HuH-7.5 (cell line): Measurements from ENCODE around the gene POLRMT.
"Not testable (repeated sequence)": the region's sequence is repeated elsewhere in the genome, so short reads cannot be mapped to it uniquely, and the experiment has no call there.

Experiments
- DNase-seq: peaks from one replicate; pipeline ENCODE4 v3.0.0; 2011; ENCODE audit warnings: low spot score

POLRMT gene

GRCh38 chr19:610801-611480 is 22.4 kb downstream of the POLRMT start:
- DNase-seq = no peak

GRCh38 chr19:610071-610800 is 23.1 kb downstream of the POLRMT start:
- DNase-seq = no peak

DNA sequence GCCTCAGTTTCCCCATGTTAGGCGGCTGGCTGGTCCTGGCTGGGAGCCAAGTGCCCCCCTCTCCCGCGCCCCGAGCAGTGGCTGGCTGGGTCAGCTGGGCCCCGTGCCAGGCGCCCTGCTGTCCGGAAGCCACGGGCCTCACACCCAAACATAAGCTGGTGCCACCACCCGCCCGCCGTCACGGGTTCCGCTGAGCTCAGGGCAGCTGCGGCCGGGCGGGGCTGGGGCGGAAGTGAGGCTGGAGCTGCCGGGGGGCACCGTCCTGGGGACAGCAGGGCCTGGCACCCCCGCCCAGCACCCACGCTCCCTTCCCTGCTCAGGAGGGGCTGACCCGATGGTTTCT is 24.4 kb downstream of the POLRMT start:
- DNase-seq = no peak

GRCh38 chr19:608155-609003 is 25.0 kb downstream of the POLRMT start:
- no peak for DNase-seq

GRCh38 chr19:607301-608154 is 25.8 kb downstream of the POLRMT start:
- DNase-seq = no peak

DNA sequence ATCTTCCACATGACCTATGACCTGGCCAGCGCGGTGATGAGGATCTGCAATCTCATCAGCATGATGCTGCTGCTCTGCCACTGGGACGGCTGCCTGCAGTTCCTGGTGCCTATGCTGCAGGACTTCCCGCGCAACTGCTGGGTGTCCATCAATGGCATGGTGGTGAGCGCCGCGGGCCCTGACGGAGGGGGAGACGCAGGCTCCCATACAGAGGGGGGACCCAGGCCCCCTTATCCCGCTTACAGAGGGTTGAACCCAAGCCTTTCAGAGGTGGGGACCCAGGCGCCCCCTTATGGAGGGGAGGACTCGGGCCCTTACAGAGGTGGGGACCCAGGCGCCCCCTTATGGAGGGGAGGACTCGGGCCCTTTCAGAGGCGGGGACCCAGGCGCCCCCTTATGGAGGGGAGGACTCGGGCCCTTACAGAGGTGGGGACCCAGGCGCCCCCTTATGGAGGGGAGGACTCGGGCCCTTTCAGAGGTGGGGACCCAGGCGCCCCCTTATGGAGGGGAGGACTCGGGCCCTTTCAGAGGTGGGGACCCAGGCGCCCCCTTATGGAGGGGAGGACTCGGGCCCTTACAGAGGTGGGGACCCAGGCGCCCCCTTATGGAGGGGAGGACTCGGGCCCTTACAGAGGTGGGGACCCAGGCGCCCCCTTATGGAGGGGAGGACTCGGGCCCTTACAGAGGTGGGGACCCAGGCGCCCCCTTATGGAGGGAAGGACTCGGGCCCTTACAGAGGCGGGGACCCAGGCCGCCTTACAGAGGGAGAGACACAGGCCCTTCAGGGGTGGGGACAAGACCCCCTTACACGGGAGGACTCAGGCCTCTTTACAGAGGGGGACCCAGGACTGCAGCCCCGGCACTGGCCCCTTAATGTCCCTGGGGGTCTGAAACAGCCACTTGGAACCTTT is 28.0 kb downstream of the POLRMT start:
- not testable (repeated sequence) for DNase-seq

DNA sequence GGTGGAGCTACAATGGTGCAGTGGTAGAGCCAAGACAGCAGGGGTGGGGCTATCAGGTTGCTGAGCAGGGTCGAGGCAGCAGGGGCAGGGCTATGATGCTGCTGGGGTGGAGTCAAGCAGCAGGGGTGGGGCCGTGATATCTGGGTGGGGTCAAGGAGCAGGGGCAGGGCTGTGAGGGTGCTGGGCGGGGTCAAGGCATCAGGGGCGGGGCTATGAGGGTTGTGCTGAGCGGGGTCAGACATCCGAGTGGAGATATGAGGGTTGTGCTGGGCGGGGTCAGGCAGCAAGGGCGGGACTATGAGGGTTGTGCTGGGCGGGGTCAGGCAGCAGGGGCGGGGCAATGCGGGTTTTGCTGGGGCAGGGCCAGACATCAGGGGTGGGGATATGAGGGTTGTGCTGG is 29.0 kb downstream of the POLRMT start:
- no peak for DNase-seq

DNA sequence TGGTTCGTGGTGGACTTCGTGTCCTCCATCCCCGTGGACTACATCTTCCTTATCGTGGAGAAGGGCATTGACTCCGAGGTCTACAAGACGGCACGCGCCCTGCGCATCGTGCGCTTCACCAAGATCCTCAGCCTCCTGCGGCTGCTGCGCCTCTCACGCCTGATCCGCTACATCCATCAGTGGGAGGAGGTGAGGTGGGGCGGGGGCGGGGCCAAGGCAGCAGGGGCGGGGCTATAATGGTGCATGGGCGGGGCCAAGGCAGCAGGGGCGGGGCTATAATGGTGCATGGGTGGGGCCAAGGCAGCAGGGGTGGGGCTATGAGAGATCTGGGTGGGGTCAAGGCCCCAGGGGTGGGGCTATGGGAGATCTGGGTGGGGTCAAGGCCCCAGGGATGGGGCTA is 29.6 kb downstream of the POLRMT start:
- DNase-seq = not testable (repeated sequence)

DNA sequence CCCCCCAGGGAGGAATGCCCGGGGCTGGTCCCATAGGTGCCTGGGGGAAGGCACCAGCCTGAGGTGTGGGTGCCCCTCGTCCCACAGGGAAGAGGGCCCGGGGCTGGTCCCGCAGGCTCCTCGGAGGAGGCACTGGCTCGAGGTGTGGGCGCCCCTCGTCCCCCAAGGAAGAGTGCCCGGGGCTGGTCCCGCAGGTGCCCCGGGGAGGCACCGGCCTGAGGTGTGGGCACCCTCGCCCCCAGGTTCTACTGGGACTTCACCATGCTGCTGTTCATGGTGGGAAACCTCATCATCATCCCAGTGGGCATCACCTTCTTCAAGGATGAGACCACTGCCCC is 30.1 kb downstream of the POLRMT start:
- DNase-seq = not testable (repeated sequence)

GRCh38 chr19:602391-603301 is 30.7 kb downstream of the POLRMT start:
- DNase-seq = no peak

- DNase-seq = no peak
These were observed 31.5 kb downstream of the POLRMT start for GRCh38 chr19:601790-602189.

GRCh38 chr19:601310-601709 is 32.0 kb downstream of the POLRMT start:
- no peak for DNase-seq

GRCh38 chr19:597406-598315 is 35.7 kb downstream of the POLRMT start:
- DNase-seq = no peak

GRCh38 chr19:596263-596655 is 37.1 kb downstream of the POLRMT start:
- no peak for DNase-seq

GRCh38 chr19:595326-596262 is 37.7 kb downstream of the POLRMT start:
- no peak for DNase-seq

DNA sequence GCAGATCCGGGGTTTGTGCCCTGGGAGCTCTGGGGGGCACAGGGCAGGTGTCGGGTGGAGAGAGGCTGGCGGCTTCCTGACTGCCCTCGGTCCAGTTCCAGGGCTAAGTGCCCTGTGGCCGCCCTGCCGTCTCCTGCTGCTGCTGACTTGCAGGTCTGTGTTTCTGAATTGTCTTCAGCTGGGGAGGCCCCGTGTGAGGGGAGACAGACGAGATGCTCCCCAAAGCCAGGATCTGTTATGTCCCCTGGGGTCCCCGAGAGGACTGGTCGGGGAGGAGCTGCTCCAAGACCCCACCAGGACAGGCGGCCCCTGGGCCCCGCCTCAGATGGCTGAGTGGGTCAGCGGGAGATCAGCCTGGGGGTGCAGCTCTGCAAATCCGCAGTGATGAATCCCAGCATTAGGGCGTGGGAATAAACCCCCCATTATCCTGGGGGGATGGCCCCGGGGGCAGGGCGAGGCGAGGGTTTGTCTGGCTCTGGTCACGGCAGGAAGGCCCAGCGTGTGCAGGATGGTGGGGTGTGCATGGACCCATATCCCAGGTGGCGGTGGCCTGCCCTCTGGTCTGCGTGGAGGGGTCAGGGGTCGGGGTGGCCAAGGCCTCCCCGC is 39.0 kb downstream of the POLRMT start:
- DNase-seq = no peak

DNA sequence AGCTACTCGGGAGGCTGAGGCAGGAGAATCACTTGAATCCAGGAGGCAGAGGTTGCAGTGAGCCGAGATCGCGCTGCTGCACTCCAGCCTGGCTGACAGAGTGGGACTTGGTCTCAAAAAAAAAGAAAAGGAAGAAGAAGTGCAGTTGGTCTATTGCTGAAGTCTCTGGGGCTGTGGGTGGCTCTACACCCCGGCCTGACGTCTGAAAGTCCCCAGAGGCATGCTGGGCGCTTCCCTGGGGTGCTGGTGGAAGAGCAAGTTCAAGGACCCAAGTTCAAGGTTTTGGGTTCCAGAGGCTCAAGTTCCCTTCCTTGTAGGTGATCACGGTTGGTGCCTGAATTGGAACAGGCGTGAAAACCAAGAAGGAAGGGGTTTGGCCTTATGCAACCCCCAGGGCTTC is 39.8 kb downstream of the POLRMT start:
- DNase-seq = no peak
